HG02884 (cell line): Measurements from ENCODE around the gene FCHSD2.
"Not testable (repeated sequence)": the region's sequence is repeated elsewhere in the genome, so short reads cannot be mapped to it uniquely, and the experiment has no call there.

ENCODE experiments used
- ATAC-seq: cut with Tn5 transposase; IDR thresholded peaks from one replicate; pipeline ENCODE4 v1.9.1; 2021; ENCODE audit warnings: mild to moderate bottlenecking, moderate library complexity; ENCODE audit not compliant: unreplicated experiment

The FCHSD2 gene

DNA sequence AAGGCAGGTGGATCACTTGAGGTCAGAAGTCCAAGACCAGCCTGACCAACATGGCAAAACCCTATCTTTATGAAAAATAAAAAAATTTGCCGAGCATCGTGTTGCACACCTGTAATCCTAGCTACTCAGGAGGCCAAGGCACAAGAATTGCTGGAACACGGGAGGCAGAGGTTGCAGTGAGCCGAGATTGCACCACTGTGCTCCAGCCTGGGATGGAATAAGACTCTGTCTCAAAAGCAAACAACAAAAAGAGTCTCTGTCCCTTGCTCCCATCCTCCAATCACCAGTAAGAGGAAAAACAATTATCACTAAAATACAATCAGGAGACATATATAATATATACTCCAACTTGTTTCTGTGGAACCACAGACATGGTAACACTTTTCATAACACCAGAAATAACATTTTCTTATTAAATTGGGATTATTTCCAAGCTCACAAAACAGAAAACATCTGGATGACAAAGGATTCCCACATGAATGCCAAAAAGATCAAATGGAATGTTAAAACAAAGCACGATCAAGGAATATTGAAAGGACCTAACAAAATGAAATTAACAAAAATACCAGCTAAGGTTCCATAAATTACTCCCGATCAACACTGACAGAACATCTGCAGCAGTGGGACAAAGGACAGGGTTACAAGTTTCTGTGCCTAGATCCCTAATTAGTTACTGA lies 15.2 kb downstream of the FCHSD2 start:
- ATAC-seq = no peak

DNA sequence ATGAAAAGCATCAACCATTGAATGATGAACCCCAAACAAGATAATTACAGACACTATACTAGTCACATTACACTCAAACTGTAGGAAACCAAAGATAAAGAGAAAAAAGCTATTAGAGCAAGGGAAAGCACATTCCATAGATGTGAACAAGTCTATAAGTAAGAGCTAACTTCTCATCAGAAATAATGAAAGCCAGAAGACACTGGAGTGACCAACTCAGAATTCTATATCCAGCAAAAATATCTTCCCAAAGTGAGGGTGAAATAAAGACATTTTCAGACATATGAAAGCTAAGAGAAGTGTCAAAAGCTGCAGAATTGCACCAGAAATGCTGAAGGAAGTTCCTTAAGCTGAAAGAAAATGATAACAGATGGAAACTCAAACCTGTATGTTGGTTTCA lies 17.3 kb downstream of the FCHSD2 start:
- no peak for ATAC-seq

DNA sequence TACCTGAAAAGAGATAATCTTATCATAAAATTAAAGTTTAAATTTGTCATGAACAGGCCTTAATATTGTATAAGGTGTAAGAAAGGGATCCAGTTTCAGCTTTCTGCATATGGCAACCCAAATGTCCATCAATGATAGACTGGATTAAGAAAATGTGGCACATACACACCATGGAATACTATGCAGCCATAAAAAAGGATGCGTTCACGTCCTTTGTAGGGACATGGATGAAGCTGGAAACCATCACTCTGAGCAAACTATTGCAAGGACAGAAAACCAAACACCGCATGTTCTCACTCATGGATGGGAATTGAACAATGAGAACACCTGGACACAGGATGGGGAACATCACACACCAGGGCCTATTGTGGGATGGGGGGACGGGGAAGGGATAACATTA lies 18.2 kb downstream of the FCHSD2 start:
- not testable (repeated sequence) for ATAC-seq

DNA sequence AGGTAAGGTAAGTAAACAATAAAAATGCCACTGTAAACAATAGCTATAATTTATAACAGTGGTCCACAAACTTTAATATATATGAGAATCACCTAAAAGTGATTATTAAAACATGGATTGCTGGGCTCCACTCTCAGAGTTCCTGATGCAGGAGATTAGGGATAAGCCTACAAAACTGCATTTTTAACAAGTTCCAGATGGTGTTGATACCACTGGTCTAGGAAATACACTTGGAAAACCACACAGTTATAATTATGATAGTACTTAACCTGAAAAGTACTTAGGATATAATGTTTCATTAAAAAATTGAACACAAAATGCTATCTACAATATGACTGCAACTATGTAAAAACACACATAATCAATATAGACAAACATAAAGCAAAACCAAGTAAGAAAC lies 20.4 kb downstream of the FCHSD2 start:
- ATAC-seq = no peak

DNA sequence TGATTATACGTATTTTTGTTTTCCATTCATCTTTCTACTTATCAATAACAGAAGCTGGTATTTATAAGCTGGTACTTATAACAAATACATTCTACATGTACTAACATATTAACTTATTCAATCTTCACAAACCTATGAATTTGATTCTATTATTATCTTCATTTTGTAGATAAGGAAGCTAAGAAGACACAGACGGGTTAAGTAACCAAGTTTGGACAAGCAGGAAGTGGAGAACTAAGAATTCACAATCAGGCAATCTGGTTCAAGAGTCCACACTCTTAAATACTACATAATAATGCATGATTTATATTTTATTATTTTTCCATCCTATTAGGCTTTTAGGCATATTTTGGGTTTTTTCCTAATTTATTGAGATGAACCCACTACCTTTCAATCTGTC lies 25.0 kb downstream of the FCHSD2 start:
- ATAC-seq = no peak

DNA sequence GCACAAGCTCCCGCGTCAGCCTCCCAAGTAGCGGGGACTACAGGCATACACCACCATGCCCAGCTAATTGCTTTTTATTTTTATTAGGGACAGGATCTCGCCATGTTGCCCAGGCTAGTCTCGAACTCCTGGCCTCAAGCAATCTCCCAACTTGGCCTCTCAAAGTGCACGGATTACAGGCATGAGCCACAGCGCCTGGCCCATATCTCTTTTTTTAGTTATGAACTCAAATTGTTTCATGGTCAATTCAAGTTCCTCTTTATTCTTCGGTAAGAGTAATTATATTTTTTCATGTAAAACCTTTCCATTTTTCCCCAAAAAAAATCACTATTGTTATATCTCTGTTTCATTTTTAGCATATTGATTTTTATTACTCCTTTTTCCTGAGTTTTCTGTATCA lies 25.5 kb downstream of the FCHSD2 start:
- no peak for ATAC-seq

DNA sequence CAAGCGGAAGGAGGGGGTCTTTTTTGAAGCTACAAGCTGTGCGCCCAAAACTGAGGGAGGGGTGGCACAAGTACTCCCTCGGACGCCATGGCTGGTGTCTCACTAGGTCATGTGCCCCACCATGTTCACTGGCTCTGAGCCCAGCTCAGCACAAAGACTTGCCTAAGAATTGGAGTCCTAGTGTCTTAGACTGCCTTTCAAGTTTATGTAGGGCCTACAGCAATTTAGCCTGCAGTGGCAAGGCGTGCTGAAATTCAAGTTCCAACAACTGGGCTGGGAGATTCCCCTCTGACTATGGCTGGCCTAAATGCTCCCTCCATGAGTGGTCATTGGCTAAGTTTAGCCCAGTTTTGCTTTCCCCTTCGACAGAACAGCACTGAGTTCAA lies 27.3 kb downstream of the FCHSD2 start:
- no peak for ATAC-seq

DNA sequence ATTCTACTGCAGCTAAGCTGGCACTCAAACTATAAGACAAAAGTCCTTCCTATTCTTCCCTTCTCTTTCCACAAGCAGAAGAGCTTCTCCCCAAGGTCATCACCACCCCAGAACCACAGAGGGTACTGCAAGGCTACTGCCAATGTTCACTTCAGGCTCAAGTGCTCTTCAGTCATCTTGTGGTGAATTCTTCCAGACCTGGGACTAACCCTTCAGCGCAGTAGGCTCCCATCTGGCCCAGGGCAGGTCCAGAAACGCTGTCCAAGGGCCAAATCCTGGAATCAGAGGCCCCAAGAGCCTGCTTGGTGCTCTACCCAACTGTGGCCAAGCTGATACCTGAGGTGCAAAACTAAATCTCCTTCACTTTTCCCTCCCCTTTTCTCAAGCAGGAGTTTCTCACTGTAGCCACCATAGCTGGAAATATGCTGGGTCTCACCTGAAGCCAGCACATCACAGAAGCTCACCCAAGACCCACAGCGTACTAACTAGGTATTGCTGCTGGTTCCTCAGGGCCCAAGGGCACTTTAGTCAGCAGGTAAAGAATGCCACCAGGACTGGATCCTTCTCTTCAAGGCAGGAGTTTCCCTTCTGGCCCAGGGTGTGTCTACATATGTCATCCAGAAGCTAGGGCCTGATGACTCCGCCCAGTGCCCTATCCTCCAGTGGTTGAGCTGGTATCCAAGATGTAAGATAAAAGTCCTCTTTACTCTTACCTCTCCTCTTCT lies 27.8 kb downstream of the FCHSD2 start:
- ATAC-seq = no peak

DNA sequence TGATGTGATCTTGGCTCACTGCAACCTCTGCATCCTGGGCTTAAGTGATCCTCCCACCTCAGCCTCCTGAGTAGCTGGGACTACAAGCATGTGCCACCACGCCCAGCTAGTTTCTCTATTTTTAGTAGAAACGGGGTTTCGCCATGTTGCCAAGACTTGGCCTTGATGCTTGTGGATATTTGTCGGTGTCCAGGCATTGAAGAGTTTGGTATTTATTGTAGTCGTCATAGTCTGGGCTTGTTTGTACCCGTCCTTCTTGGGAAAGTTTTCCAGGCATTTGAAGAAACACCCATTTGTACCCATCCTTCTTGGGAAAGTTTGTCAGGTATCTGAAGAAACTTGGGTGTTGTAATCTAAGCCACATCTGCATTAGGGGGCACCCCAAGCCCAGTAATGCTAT lies 28.7 kb downstream of the FCHSD2 start:
- ATAC-seq = no peak

DNA sequence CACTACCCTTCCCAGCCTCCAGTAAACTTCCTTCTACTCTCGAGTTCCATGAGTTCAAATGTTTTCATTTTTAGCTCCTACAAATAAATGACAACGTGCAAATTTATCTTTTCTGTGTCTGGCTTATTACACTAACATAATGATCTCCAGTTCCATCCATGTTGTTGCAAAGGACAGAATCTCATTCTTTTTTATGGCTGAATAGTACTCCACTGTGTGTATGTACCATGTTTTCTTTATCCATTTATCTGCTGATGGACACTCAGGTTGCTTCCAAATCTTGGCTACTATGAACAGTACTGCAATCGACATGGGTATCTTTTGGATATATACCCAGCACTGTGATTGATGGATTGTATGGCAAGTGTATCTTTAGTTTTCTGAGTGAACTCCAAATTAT lies 34.5 kb downstream of the FCHSD2 start:
- ATAC-seq = no peak

DNA sequence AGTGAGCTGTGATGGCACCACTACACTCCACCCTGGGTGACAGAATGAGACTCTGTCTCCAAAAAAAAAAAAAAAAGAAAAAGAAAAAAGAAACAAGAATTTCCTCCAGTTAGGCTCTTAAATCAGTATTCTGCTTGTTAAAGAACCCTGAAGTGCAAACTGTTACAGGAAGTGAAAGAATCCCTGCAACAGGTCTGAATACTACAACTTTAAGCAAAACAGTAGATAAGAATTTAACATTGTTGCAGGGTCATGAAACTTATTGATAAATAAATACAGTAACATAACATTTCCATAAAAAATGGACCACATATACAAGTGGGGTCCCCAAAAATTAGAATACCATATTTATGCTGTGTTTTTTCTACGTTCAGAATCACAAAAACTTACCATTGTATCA lies 35.8 kb downstream of the FCHSD2 start:
- ATAC-seq = no peak

DNA sequence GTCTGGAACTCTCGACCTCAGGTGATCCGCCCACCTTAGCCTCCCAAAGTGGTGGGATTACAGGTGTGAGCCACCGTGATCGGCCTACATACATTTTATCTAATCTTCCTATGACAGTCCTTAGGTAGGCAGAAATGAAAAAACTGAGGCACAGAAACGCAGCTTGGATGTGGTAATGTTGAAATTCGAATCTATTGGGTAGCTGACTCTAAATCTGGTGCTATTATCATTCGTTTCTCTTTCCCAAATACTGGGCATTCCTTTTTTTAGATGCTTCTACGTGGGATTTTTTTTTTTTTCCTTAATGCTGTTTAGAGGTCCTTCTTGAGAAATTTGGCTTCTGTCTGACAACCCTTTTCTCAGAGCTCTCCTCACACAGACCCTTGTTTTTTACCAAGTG lies 41.5 kb downstream of the FCHSD2 start:
- ATAC-seq = no peak

DNA sequence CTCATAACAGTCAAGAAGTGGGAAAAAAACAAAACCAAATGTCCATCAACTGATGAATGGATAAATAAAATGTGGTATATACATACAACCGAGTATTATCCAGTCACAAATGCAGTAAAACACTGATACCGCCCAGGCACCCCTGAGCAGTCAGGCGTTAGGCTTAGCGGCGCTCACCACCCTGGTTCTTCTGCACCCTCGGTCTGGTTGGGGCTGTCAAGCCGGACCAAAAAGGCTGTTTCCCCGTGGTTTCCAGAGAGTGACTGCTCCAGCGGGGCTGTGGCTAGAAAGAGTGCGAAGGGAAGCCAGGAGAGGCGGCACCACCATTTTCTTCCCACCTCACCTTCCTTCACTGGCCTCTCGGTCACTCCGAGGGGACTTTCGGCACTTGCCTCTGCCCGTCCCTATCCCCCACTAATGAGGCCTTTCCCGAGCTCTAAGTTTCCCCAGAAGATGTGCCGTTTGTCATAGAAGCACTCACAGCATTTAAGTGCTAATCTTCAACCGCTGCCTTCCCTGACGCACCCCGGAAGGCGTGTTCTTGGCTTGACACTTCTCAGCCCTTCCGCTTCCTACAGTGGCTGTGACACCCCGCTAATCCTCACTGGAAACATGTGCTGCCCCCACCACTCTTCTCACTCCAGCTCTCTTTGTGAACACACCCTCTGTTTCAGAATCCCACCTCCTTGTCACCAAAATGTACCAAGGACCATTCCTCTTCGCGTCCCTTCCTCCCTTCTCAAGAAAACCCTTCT lies 42.4 kb downstream of the FCHSD2 start:
- ATAC-seq = no peak

DNA sequence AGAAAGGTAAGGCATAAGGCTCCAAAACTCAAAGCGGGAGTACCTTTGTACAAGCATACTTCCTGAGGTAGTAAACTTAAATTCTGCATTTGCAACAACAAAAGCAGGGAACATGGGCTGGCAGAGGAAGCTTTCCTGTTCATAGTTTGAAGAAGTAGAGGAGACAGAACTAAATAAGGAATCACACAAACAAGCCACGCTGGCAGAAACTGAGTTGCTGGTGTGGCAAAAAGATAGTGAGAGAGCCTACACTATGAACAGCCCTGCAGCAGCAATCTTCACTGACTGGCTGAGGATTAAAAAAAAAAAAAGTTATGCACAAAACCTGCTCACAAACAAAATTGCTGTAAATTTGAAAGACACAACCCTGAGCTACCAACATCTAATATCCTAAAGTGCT lies 46.5 kb downstream of the FCHSD2 start:
- ATAC-seq = no peak

DNA sequence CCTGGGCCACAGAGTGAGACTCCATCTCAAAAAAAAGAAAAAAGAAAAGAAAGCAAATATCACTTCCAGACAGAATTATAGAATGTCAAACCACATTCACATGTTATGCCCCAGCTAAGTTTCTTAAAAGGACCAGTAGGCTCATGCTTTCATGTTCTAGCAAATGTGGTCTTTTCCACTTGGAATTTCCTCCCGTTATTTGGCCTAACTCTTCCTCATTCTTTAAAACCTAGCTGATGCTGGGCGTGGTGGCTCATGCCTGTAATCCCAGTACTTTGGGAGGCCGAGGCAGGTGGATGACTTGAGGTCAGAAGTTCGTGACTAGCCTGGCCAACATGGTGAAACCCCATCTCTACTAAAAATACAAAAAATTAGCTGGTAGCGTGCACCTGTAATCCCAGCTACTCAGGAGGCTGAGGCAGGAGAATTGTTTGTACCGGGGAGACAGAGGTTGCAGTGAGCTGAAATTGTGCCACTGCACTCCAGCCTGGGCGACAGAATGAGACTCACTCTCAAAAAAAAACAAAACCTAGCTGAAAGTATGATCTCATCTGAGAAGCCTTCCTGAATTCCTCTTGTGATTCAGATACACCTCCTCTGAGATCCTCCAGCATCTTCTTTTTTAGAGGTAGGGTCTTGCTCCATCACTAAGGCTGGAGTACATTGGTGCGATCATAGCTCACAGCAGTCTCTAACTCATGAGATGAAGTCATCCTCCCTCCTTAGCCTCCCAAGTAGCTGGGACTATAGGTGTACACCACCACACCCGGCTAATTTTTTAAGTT lies 50.4 kb downstream of the FCHSD2 start:
- ATAC-seq = no peak

DNA sequence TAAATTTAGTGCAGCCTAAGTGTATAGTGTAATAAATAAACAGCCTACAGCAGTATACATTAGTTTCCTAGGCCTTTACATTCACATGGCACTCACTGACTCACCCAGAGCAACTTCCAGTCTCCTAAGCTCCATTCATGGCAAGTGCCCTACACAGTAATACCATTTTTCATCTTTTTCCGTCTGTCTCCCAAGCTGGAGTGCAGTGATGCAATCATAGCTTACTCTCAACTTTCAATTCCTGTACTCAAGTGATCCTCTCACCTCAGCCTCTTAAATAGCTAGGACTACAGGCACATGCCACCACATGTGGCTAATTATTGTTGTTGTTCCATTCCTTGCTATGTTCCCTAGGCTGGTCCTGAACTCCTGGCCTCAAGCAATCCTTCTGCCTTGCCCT lies 54.4 kb downstream of the FCHSD2 start:
- ATAC-seq = no peak

DNA sequence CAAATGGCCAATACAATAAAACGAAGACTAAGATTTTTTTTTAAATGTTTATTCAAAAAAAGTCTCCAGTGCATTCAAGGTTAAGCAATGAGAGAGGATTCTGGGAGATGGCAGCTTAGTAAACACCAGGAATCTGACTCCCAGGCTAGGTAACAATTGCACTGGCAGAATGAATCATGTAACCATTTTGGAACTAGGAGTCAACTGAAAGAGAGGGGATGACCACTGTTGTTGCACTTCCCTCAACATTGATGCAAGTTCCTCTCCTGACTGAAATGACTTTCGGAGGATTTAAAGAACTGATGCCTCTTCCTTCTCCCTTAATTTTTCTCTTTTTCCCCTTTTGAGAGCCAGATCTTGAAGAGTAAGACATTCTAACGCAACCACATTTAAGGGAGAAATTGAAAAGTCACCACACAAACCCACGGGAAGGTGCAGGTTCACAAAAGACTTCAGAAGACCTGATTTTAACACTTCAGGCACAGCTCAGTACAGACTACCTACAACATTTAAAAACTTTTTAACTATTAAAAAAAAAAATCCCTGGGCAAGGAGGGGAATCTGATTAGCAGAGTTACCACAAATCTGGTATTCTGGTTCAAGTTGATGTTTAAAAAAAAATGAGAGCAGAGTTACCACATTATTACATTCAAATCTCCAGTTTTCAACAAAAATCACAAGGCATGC lies 56.8 kb downstream of the FCHSD2 start:
- no peak for ATAC-seq

DNA sequence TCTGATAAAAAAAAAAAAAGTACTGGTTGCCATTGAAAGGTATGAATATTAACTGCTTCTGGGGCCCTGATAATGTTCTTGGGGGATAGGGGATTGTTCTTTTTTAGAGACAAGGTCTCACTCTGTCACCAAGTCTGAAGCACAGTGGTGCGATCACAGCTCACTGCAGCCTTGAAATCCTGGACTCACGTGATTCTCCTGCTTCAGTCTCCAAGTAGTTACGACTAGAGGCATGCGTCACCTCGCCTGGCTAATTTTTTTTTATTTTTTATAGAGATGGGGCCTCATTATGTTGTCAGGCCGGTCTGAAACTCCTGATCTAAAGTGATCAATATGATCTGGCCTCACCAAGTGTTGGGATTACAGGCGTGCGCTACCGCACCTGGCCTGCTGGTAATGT lies 63.5 kb downstream of the FCHSD2 start:
- no peak for ATAC-seq

DNA sequence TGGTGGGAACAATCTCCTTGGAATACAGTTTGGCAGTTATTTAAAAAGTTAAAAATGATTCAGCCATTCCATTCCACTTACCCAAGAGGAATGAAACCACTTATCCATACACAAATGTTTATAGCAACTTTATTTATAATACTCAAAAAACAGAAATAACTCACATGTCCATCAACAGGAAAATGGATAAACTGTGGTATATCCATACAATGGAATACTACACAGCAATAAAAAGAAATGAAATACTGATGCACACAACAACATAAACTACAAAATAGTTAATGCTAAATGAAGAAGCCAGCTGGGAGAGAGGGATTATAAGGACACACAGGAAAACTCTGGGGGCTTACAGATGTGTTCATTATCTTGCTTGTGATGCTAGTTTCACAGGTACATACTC lies 64.7 kb downstream of the FCHSD2 start:
- no peak for ATAC-seq

DNA sequence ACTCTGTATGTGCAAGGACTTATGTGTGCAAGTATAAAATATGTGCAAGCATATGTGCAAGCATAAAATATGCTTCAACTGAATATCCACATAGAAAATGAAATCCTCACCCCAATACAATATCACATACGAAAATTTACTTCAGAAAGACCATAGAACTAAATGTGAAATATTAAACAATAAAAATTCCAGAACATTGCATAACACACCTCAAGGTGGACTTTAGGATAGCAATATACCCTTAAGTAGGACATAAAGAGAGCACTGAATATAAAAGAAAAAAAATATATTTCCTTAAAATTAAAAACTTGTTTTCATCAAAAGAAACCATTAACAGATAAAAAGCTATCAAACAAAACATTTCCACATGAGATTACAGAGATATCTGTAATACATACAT lies 67.8 kb downstream of the FCHSD2 start:
- no peak for ATAC-seq
